Mononuclear cell (primary cell): Measurements from ENCODE around the gene DKK2. TPM values are rescaled to one million over a fixed set of nuclear protein-coding genes. Genes with fewer than 3 reads are reported as not detected.

ENCODE experiments used
- H3K27me3 ChIP-seq: 2 replicates; pipeline ENCODE4 v1.6.0; 2011; ENCODE audit warnings: low read length, control low read depth; ENCODE audit not compliant: insufficient read depth
- H3K4me1 ChIP-seq: 2 replicates; pipeline ENCODE4 v1.5.1; 2011; ENCODE audit warnings: mild to moderate bottlenecking, low read length, control low read depth; ENCODE audit not compliant: insufficient read depth
- H3K4me3 ChIP-seq: 2 replicates; pipeline ENCODE4 v1.5.1; 2011; ENCODE audit warnings: mild to moderate bottlenecking, low read length, moderate library complexity
- H3K9me3 ChIP-seq: 2 replicates; pipeline ENCODE4 v1.5.1; 2011; ENCODE audit warnings: low read depth, mild to moderate bottlenecking, control low read depth, low read length
- total RNA-seq: library from RNA; depleted of rRNA; stranded (reverse); fragments of >200 nt; gene quantifications from one replicate; pipeline ENCODE4 v1.2.3, GENCODE V29; 2012

The DKK2 gene
- not detected for total RNA-seq

- Histone ChIP-seq H3K9me3 (no peaks in the 10 kb centered on the region), H3K4me3 (peak within 1 kb of the TSS; percentile 17), H3K4me1 (peaks cover 27% of the 10 kb centered on the region), H3K27me3 (peaks cover 57% of the 10 kb centered on the region)
Measured at GRCh38 chr4:107035819-107036583, at the start of gene DKK2. Gene DKK2 (minus strand): TSS chr4:107036313. CDS start chr4:107035591, 722 bp downstream.

GRCh38 chr4:107077192-107077591, 41.1 kb upstream of the DKK2 start:
- Histone ChIP-seq H3K4me1 (no peaks in the 10 kb centered on the region), H3K27me3 (no peaks in the 10 kb centered on the region), H3K4me3 (no peak overlapping the region), H3K9me3 (peaks cover 5% of the 10 kb centered on the region)

GRCh38 chr4:107072836-107073736, 37.0 kb upstream of the DKK2 start:
- Histone ChIP-seq H3K4me1 (no peaks in the 10 kb centered on the region), H3K9me3 (no peaks in the 10 kb centered on the region), H3K27me3 (no peaks in the 10 kb centered on the region), H3K4me3 (no peak overlapping the region)

GRCh38 chr4:107071108-107071507, 35.0 kb upstream of the DKK2 start:
- Histone ChIP-seq H3K4me3 (no peak overlapping the region), H3K27me3 (no peaks in the 10 kb centered on the region)

DNA sequence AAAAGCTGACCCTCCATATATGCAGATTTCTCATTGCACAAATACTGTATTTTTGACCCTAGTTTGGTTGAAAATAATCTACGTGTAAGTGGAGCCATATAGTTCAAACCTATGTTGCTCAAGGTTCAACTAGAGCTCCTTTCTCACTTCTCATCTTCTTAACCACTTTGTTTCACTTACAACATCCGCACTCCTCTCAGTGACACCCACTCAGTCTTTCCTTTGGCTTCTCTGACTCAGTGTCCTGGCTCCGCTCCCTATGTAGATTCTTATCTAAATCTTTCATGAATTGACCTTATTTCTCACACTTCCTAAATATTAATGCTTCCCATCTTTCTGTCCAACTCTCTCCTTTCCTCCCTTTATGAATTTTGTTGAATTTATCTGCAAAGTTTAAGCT, 32.9 kb upstream of the DKK2 start:
- H3K4me1 ChIP-seq = peaks cover 4% of the 10 kb centered on the region
- H3K4me3 ChIP-seq = no peak overlapping the region
- H3K9me3 ChIP-seq = no peaks in the 10 kb centered on the region
- no peaks in the 10 kb centered on the region for H3K27me3 ChIP-seq

More at GRCh38 chr4:107071108-107071507, 35.0 kb upstream of the DKK2 start:
- H3K4me1 ChIP-seq = no peaks in the 10 kb centered on the region
- no peaks in the 10 kb centered on the region for H3K9me3 ChIP-seq

DNA sequence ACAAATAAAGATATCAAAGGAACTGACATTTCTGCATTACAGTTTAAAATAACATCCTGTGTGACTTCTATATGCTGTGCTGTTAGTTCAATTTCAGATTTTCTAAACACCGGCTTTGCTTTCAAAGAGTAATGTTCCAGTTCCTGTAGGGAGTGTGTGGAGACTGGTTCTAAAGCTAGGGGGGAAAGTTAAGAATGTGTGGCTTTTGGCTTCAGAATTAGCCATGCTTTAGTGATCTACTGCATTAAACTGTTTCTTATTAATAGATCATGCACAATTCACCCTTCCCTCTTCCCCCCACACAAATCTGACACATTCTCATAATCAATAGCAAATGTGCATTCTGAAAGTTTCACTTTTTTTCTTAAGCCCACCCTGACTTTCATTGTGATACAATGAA, 32.0 kb upstream of the DKK2 start:
- Histone ChIP-seq H3K4me1 (peaks cover 4% of the 10 kb centered on the region), H3K4me3 (no peak overlapping the region), H3K27me3 (no peaks in the 10 kb centered on the region), H3K9me3 (no peaks in the 10 kb centered on the region)

DNA sequence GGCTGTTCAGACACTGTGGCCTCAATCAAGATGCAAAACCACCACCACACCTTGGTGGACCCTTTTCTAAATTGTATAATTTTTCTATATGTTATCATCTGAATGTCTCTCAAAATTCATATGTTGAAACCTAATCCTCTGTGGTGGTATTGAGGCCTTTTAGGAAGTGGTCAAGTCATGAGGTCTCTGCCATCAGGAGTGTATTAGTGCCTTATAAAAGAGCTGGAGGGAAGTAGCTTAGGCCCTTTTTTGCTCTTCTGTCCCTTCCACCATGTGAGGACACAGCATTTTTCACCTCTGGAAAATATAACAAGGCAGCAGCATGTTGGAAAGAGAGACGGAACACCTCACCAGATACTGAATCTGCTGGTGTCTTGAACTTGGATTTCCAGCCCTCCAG, 30.5 kb upstream of the DKK2 start:
- Histone ChIP-seq H3K4me1 (peaks cover 4% of the 10 kb centered on the region), H3K4me3 (no peak overlapping the region), H3K9me3 (no peaks in the 10 kb centered on the region), H3K27me3 (no peaks in the 10 kb centered on the region)

GRCh38 chr4:107065201-107065600, 29.1 kb upstream of the DKK2 start:
- Histone ChIP-seq H3K4me3 (no peak overlapping the region), H3K4me1 (peaks cover 4% of the 10 kb centered on the region), H3K9me3 (no peaks in the 10 kb centered on the region), H3K27me3 (no peaks in the 10 kb centered on the region)

GRCh38 chr4:107060388-107060787, 24.3 kb upstream of the DKK2 start:
- H3K27me3 ChIP-seq = no peaks in the 10 kb centered on the region
- H3K4me1 ChIP-seq = peaks cover 4% of the 10 kb centered on the region
- H3K4me3 ChIP-seq = no peak overlapping the region
- no peaks in the 10 kb centered on the region for H3K9me3 ChIP-seq

DNA sequence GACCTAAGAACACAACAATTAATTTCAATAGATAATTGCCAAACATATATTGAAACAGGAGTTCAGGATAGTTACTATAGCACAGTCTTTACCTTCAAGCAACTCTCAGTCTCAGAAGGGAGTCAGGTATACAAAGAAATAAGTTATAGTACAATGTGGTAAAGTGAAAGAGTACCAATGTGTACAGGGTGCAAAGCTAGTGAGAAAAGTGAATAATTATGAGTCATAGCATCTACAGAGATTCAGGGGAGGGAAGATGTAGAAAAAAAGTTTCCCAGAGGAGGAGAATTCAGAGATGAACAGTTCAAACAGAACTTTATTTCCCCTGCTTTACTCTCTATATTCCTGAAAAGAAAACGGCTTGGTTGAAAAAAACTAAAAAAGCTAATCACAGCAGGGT, 22.7 kb upstream of the DKK2 start:
- Histone ChIP-seq H3K4me3 (no peak overlapping the region), H3K4me1 (no peaks in the 10 kb centered on the region), H3K9me3 (no peaks in the 10 kb centered on the region)

GRCh38 chr4:107050525-107051135, 14.5 kb upstream of the DKK2 start:
- Histone ChIP-seq H3K4me1 (no peaks in the 10 kb centered on the region), H3K9me3 (peaks cover 9% of the 10 kb centered on the region)

More for the DNA sequence above, 22.7 kb upstream of the DKK2 start:
- H3K27me3 ChIP-seq = no peaks in the 10 kb centered on the region

DNA sequence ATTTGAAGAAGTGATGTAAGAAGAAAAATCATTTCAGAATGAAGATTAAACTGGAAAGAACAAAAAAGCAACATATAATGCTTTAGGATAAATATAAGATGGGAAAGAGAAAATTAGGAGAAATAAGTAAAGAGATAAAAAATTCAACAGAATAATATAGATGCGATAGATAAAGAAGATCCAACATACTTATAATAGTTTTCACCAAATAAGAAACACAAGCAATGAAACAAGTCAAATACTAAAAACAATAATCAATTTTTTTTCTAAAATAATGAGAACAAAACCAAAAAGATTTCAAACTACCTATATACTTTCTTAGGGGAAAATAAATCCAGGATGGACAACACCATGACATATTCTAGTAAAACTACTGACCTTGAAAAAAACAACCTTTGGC, 10.1 kb upstream of the DKK2 start:
- Histone ChIP-seq H3K4me3 (no peak overlapping the region), H3K9me3 (peaks cover 11% of the 10 kb centered on the region), H3K27me3 (no peaks in the 10 kb centered on the region), H3K4me1 (no peaks in the 10 kb centered on the region)

More at GRCh38 chr4:107050525-107051135, 14.5 kb upstream of the DKK2 start:
- Histone ChIP-seq H3K27me3 (no peaks in the 10 kb centered on the region), H3K4me3 (no peak overlapping the region)

- Histone ChIP-seq H3K4me1 (no peaks in the 10 kb centered on the region), H3K9me3 (peaks cover 11% of the 10 kb centered on the region), H3K4me3 (no peak overlapping the region), H3K27me3 (no peaks in the 10 kb centered on the region)
Measured at GRCh38 chr4:107044170-107044569, 8.1 kb upstream of the DKK2 start.

- peaks cover 27% of the 10 kb centered on the region for H3K4me1 ChIP-seq
- peaks cover 57% of the 10 kb centered on the region for H3K27me3 ChIP-seq
- H3K4me3 ChIP-seq = no peak overlapping the region
- no peaks in the 10 kb centered on the region for H3K9me3 ChIP-seq
Measured at GRCh38 chr4:107037199-107037584, 1.1 kb upstream of the DKK2 start.

GRCh38 chr4:107036584-107037198, 578 bp upstream of the DKK2 start:
- Histone ChIP-seq H3K4me1 (peaks cover 27% of the 10 kb centered on the region), H3K27me3 (peaks cover 57% of the 10 kb centered on the region), H3K4me3 (no peak overlapping the region)

More at GRCh38 chr4:107036584-107037198, 578 bp upstream of the DKK2 start:
- H3K9me3 ChIP-seq = no peaks in the 10 kb centered on the region
